GM10266 (cell line): Measurements from ENCODE around the gene RPL27A.

ENCODE experiments used
- DNase-seq: peaks from one replicate; pipeline ENCODE4 v3.0.0; 2012; ENCODE audit errors: extremely low spot score
- TF ChIP-seq, protein P1 (sequence below): IDR thresholded peaks from 2 replicates; pipeline ENCODE4 v1.5.1; 2012; ENCODE audit warnings: mild to moderate bottlenecking, low read depth; ENCODE audit not compliant: control insufficient read depth, insufficient read depth; ENCODE audit errors: missing control alignments

The RPL27A gene

DNA sequence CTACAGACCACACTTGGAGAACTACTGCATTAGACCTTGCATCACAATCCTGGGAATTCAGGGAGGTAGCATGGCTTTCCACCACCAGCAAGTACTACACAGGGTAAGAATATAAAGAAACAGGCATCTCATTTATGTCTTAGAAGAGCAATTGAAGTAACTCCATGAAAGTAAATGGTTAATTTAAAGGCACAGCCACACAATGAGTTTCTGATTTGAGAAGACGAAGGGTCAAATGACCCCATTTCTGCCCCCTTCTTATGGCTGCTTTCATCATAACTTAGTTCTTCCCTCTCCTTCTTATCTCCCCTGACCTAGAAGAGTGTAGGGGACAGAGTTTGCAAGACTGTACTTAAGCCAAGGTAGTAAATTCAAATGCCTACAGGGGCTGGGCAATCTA lies 6.1 kb upstream of the RPL27A start:
- TF ChIP-seq, protein P1, sequence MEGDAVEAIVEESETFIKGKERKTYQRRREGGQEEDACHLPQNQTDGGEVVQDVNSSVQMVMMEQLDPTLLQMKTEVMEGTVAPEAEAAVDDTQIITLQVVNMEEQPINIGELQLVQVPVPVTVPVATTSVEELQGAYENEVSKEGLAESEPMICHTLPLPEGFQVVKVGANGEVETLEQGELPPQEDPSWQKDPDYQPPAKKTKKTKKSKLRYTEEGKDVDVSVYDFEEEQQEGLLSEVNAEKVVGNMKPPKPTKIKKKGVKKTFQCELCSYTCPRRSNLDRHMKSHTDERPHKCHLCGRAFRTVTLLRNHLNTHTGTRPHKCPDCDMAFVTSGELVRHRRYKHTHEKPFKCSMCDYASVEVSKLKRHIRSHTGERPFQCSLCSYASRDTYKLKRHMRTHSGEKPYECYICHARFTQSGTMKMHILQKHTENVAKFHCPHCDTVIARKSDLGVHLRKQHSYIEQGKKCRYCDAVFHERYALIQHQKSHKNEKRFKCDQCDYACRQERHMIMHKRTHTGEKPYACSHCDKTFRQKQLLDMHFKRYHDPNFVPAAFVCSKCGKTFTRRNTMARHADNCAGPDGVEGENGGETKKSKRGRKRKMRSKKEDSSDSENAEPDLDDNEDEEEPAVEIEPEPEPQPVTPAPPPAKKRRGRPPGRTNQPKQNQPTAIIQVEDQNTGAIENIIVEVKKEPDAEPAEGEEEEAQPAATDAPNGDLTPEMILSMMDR, result no peak
- DNase-seq, result no peak

DNA sequence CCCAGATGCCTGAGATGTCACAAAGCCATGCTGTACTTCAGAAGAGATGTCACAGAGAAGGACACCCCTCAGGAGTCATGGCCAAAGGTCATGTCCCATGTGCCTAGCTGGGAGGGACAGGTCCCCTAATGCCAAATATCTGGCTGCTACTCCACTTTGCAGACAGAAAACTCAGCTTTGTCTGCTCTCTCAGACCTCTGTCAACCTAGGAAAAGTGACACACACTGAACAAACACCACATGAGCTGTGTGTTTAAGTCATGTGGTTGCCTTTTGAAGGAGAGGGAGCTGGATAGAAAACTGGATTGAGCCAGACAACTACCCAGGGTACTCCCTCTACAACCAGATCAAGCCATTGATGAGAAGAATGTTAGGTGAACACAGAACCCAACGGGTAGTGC lies 3.6 kb upstream of the RPL27A start:
- DNase-seq, result no peak
- TF ChIP-seq, protein P1, result no peak

DNA sequence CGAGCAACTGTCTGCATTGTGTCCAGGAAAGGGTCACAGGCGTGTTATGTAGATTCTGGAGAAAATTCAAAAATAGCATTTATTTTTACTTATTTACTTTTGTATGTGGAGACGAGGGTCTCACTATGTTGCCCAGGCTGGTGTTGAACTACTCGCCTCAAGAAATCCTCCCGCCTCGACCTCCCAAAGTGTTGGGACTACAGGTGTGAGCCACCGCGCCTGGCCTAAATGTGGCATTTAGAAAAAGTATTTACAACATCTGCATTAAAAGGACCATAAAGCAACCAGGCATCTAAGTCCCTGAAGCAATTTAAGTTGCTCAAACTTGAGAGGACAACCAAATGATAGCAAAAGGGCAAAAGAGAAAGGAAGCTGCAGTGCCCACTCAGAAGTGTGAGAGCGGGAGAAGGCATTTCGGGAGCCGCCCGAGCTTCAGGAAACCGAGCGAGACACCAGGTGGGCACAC lies 722 bp upstream of the RPL27A start:
- TF ChIP-seq, protein P1, result no peak
- DNase-seq, result no peak

DNA sequence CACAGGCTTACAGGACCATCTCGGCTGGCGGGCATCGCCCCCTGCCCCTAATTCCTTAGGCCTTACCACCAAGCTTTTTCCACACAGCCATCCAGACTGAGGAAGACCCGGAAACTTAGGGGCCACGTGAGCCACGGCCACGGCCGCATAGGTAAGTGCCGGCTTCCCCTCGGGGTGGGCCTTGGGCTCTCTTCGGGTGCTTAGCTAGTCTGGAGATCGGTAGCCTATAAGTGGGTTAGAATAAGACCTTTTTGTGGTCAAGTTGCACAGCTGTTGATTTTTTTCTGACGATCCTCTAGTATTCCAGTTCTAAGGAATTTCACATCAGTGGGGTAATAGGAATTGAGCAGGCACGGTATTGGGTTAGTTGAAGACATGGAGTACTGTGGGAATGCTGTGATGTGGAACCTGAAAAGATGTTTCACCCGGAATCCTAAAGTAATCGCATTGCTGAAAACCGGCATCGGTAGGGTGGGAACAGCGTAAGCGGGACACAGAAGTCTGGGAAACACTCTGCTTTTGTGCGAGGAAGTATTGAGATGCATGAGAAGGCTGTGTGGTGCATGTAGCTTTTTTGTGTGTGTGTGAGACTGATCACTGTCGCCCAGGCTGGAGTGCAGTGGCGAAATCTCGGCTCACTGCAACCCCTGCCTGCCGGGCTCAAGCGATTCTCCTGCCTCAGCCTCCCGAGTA lies 669 bp downstream of the RPL27A start:
- no peak for DNase-seq

DNA sequence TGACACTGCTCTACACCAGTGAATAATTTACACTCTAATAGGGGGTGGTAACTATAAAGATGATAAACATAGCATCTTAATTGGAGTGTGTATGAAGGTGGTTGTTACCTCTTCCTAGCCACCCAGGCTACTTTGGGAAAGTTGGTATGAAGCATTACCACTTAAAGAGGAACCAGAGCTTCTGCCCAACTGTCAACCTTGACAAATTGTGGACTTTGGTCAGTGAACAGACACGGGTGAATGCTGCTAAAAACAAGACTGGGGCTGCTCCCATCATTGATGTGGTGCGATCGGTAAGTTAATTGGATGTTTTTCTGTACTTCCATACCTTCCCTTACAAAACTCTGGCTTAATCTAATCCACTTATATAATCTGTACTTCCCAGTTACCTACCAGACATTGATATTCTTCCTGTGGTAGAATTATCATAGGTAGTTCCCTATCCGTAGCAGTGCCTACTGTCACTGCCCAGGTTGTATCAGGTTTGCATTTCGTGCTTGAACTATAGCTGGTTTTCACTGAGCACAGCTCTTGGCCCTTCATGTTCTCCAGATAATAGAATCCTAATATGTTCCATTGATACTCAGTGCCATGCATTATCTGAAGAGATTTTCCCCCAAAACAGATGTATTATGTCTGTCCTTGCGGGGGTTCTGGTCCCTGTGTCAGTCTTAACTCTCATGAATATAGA lies 2.2 kb downstream of the RPL27A start:
- no peak for DNase-seq
- TF ChIP-seq, protein P1, result no peak

More for the DNA sequence above, 669 bp downstream of the RPL27A start:
- TF ChIP-seq, protein P1, result no peak

DNA sequence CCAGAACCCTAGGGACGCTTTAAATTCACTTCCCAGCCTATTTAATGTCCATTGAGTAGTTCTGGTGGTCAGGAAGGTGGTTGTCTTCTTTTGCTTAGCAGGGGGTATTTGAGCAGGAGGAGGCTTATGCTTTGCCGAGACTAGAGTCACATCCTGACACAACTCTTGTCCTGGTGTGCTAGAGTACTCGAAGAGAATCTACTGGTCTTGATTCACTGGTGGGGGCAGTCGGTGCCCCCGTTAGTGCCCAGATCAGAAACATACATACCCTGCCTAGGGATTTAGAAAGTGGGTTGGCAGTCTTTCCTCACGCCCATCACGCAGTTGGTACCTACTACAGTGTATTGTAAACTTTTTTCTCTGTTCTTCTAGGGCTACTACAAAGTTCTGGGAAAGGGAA lies 2.7 kb downstream of the RPL27A start:
- no peak for DNase-seq
- TF ChIP-seq, protein P1, result no peak

DNA sequence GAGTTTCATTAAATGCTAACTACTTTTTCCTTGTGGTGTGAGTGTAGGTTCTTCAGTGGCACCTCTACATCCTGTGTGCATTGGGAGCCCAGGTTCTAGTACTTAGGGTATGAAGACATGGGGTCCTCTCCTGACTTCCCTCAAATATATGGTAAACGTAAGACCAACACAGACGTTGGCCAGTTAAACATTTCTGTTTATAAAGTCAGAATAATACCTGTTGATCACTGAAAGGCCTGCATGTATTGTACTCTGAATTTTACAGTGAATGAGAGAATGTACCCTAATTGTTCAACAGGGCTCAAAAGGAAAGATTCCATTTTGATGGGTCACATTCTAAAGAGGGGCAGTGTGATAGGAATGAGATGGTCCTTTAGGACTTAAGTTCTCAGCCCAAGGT lies 3.2 kb downstream of the RPL27A start:
- no peak for DNase-seq
- TF ChIP-seq, protein P1, result no peak
